ENCODE results near the gene NUMBL. TPM values are rescaled to one million over a fixed set of nuclear protein-coding genes. Genes with fewer than 3 reads are reported as not detected.

Gene NUMBL
- total RNA-seq, 1 experiment from 2014 or later: 33.8 TPM

GRCh38 chr19:40683437-40683836, 7.0 kb downstream of the NUMBL start:
- peak overlapping the region; percentile 96 for H3K27ac ChIP-seq (ENCODE audit: low read length)
- H3K36me3 ChIP-seq (ENCODE audit: insufficient read depth, low read length): peaks cover 55% of the 10 kb centered on the region

DNA sequence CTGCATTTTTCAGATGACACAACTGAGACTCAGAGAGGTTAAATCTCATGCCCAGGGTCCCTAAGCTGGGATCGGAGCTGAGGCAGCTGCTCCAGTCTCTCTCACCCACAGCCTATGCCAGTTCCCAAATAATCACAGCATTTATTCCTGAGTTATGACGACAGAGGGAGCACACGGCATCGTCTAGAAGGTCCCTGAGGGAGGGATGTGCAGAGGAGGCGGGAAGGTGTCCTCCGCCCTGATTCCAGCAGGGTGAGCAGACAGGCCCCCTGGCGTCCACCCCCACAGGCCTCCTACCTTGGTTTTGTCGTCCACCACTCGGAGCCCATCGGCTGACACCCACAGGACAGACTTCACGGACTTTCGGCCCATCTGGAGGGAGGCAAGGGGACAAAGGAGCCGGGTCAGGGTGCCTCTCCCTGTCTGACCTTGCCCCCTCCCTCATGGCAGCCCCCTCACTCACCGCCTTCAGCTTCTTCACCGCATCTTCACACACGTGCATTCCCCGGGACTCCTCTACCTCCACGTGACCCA, 8.0 kb downstream of the NUMBL start:
- Histone ChIP-seq H3K9me2 (replicated peaks; ENCODE audit: insufficient read depth, low read length) (no peaks in the 10 kb centered on the region), H3K4me2 (ENCODE audit: low read depth, low read length, poor library complexity, severe bottlenecking) (peak overlapping the region; percentile 85), H3K4me1 (ENCODE audit: low read length) (peaks cover 71% of the 10 kb centered on the region), H4K20me1 (ENCODE audit: insufficient read depth, low read depth, low read length) (no peaks in the 10 kb centered on the region), H2AFZ (ENCODE audit: low read length) (no peak overlapping the region), H3K79me2 (ENCODE audit: low read length) (peaks cover 19% of the 10 kb centered on the region), H3K4me3 (ENCODE audit: low read length) (peak overlapping the region; percentile 57), H3K9me3 (ENCODE audit: low read length) (no peaks in the 10 kb centered on the region), H3K27ac (ENCODE audit: low read length) (peak overlapping the region; percentile 96), H3K9ac (ENCODE audit: low read length) (peak overlapping the region; percentile 68), H3K36me3 (ENCODE audit: insufficient read depth, low read length) (peaks cover 65% of the 10 kb centered on the region), H3K27me3 (ENCODE audit: low read length) (no peaks in the 10 kb centered on the region)
- DNase-seq: no peak

More at GRCh38 chr19:40683437-40683836, 7.0 kb downstream of the NUMBL start:
- DNase-seq: peak; percentile 66
- Histone ChIP-seq H3K4me2 (ENCODE audit: low read depth, low read length, poor library complexity, severe bottlenecking) (peak overlapping the region; percentile 85), H3K4me3 (ENCODE audit: low read length) (peak overlapping the region; percentile 57), H3K79me2 (ENCODE audit: low read length) (peaks cover 28% of the 10 kb centered on the region), H3K9ac (ENCODE audit: low read length) (peak overlapping the region; percentile 68), H3K27me3 (ENCODE audit: low read length) (no peaks in the 10 kb centered on the region), H2AFZ (ENCODE audit: low read length) (no peak overlapping the region), H3K9me3 (ENCODE audit: low read length) (no peaks in the 10 kb centered on the region), H4K20me1 (ENCODE audit: insufficient read depth, low read depth, low read length) (peaks cover 6% of the 10 kb centered on the region; the same call in 1 of the 2 replicates), H3K9me2 (replicated peaks; ENCODE audit: insufficient read depth, low read length) (no peaks in the 10 kb centered on the region), H3K4me1 (ENCODE audit: low read length) (peaks cover 78% of the 10 kb centered on the region)

DNA sequence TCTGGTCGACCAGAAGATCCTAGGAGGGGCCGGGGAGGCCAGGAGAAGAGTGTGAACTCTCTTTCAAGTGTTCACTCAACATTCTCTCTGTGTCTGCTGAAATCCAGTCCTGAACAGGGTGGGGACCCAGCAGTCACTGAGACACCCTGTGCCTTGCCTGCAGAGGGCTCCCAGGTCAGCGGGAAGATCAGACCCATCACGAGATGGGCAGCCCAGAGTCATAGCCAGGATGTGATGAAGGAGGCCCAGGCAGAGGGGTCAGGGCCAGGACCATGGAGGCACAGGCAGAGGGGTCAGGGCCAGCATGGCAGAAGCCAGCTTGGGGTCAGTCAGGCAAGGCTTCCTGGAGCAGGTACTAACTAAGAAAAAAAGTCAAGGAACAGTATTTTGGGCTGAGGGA, 9.4 kb downstream of the NUMBL start:
- Histone ChIP-seq H4K20me1 (ENCODE audit: insufficient read depth, low read depth, low read length) (no peaks in the 10 kb centered on the region), H3K9me2 (replicated peaks; ENCODE audit: insufficient read depth, low read length) (no peaks in the 10 kb centered on the region), H3K27ac (ENCODE audit: low read length) (peak overlapping the region; percentile 57), H3K9me3 (ENCODE audit: low read length) (no peaks in the 10 kb centered on the region), H3K4me3 (ENCODE audit: low read length) (no peak overlapping the region), H3K4me1 (ENCODE audit: low read length) (peaks cover 59% of the 10 kb centered on the region), H3K4me2 (ENCODE audit: low read depth, low read length, poor library complexity, severe bottlenecking) (no peak overlapping the region), H3K36me3 (ENCODE audit: insufficient read depth, low read length) (peaks cover 64% of the 10 kb centered on the region), H3K27me3 (ENCODE audit: low read length) (no peaks in the 10 kb centered on the region), H3K9ac (ENCODE audit: low read length) (no peak overlapping the region), H3K79me2 (ENCODE audit: low read length) (peaks cover 9% of the 10 kb centered on the region), H2AFZ (ENCODE audit: low read length) (no peak overlapping the region)
- no peak for DNase-seq

DNA sequence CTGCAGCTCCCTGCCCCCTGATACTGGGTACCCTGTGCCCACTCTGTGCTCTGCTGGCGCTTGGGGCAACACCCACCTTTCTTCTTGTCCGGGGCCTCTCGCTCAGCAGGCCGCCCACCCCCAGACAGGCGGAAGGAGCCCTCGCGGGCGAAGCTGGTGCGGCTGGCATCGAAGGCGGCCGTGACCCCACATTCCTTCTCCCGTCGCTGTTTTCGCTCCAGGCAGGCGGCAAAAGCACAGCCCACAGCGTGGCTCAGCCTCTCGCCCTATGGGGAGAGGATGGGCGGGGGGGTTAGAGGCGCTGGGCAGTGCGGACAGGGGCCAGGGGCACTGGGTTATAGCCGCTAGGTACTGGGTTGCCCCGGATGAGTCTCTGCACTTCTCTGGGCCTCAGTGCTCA, 13.3 kb downstream of the NUMBL start:
- H3K9me2 ChIP-seq (replicated peaks; ENCODE audit: insufficient read depth, low read length): no peaks in the 10 kb centered on the region
- no peaks in the 10 kb centered on the region for H3K9me3 ChIP-seq (ENCODE audit: low read length)
- 0 out of 2 replicates have a peak, but pooled peaks cover 4% of the 10 kb centered on the region for H4K20me1 ChIP-seq (ENCODE audit: insufficient read depth, low read depth, low read length)
- peaks cover 2% of the 10 kb centered on the region; the same call in 1 of the 2 replicates for H3K79me2 ChIP-seq (ENCODE audit: low read length)
- H2AFZ ChIP-seq (ENCODE audit: low read length): no peak overlapping the region
- H3K9ac ChIP-seq (ENCODE audit: low read length): no peak overlapping the region
- no peak overlapping the region for H3K4me3 ChIP-seq (ENCODE audit: low read length)
- no peak for DNase-seq
- H3K4me2 ChIP-seq (ENCODE audit: low read depth, low read length, poor library complexity, severe bottlenecking): no peak overlapping the region
- peaks cover 70% of the 10 kb centered on the region for H3K36me3 ChIP-seq (ENCODE audit: insufficient read depth, low read length)
- H3K4me1 ChIP-seq (ENCODE audit: low read length): peaks cover 21% of the 10 kb centered on the region
- H3K27me3 ChIP-seq (ENCODE audit: low read length): no peaks in the 10 kb centered on the region
- H3K27ac ChIP-seq (ENCODE audit: low read length): no peak overlapping the region

GRCh38 chr19:40674291-40674690, 16.2 kb downstream of the NUMBL start:
- H3K36me3 ChIP-seq (ENCODE audit: insufficient read depth, low read length): peaks cover 73% of the 10 kb centered on the region
- H3K9me2 ChIP-seq (replicated peaks; ENCODE audit: insufficient read depth, low read length): no peaks in the 10 kb centered on the region
- no peak overlapping the region for H3K4me2 ChIP-seq (ENCODE audit: low read depth, low read length, poor library complexity, severe bottlenecking)
- peaks cover 11% of the 10 kb centered on the region for H3K4me1 ChIP-seq (ENCODE audit: low read length)
- H3K27ac ChIP-seq (ENCODE audit: low read length): no peak overlapping the region
- 0 out of 2 replicates have a peak, but pooled peaks cover 4% of the 10 kb centered on the region for H4K20me1 ChIP-seq (ENCODE audit: insufficient read depth, low read depth, low read length)
- H3K4me3 ChIP-seq (ENCODE audit: low read length): no peak overlapping the region
- no peak overlapping the region for H3K9ac ChIP-seq (ENCODE audit: low read length)
- no peak for DNase-seq
- H2AFZ ChIP-seq (ENCODE audit: low read length): no peak overlapping the region
- H3K27me3 ChIP-seq (ENCODE audit: low read length): no peaks in the 10 kb centered on the region
- H3K79me2 ChIP-seq (ENCODE audit: low read length): no peaks in the 10 kb centered on the region
- H3K9me3 ChIP-seq (ENCODE audit: low read length): no peaks in the 10 kb centered on the region

DNA sequence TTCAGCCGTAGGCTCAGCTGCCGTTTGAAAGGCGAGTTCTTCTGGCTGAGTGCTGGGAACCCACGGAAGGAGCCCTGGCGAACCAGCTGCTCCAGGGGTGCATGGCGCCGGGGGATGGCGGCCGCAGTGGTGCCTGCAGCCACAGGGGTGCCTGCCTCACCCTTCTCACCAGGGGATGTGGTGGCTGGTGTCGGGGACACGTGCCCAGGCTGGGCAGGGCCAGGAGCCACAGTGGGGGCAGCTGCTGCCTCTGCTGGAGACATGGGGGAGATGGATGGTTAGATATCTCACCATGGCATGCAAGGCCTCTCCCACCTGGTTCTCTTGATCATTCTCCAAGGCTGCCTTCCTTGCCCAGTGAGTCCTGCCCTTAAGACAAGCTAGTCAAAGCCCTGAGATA, 17.1 kb downstream of the NUMBL start:
- peaks cover 75% of the 10 kb centered on the region for H3K36me3 ChIP-seq (ENCODE audit: insufficient read depth, low read length)
- no peaks in the 10 kb centered on the region for H3K9me3 ChIP-seq (ENCODE audit: low read length)
- no peaks in the 10 kb centered on the region for H3K79me2 ChIP-seq (ENCODE audit: low read length)
- no peaks in the 10 kb centered on the region for H3K27me3 ChIP-seq (ENCODE audit: low read length)
- no peaks in the 10 kb centered on the region for H3K9me2 ChIP-seq (replicated peaks; ENCODE audit: insufficient read depth, low read length)
- no peak for DNase-seq
- H3K4me1 ChIP-seq (ENCODE audit: low read length): peaks cover 2% of the 10 kb centered on the region
- no peak overlapping the region for H3K4me2 ChIP-seq (ENCODE audit: low read depth, low read length, poor library complexity, severe bottlenecking)
- H4K20me1 ChIP-seq (ENCODE audit: insufficient read depth, low read depth, low read length): 0 out of 2 replicates have a peak, but pooled peaks cover 4% of the 10 kb centered on the region
- no peak overlapping the region for H3K4me3 ChIP-seq (ENCODE audit: low read length)
- no peak overlapping the region for H3K9ac ChIP-seq (ENCODE audit: low read length)
- H3K27ac ChIP-seq (ENCODE audit: low read length): no peak overlapping the region
- H2AFZ ChIP-seq (ENCODE audit: low read length): no peak overlapping the region

GRCh38 chr19:40672573-40673299, 17.7 kb downstream of the NUMBL start:
- Histone ChIP-seq H3K4me3 (ENCODE audit: low read length) (no peak overlapping the region), H3K9ac (ENCODE audit: low read length) (no peak overlapping the region), H3K36me3 (ENCODE audit: insufficient read depth, low read length) (peaks cover 73% of the 10 kb centered on the region)

DNA sequence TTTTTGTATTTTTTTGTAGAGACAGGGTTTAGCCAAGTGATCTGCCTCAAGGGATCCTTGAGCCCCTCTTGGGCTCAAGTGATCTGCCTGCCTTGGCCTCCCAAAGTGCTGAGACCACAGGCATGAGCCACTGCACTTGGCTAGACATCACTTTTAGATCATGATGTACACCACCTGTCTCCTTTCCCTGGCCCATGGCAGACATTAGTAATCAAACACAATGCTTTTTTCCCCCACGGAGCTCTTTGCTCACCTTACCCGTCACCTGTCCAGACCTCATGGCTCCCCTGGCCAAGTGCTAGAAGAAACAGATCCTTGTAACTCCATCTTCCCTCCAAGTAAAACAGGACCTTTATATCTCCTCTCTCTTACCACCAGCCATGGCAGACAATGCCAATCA, 18.4 kb downstream of the NUMBL start:
- H3K4me3 ChIP-seq (ENCODE audit: low read length): no peak overlapping the region
- peaks cover 67% of the 10 kb centered on the region for H3K36me3 ChIP-seq (ENCODE audit: insufficient read depth, low read length)
- H3K27me3 ChIP-seq (ENCODE audit: low read length): no peaks in the 10 kb centered on the region

More at GRCh38 chr19:40672573-40673299, 17.7 kb downstream of the NUMBL start:
- Histone ChIP-seq H3K27ac (ENCODE audit: low read length) (no peak overlapping the region), H3K4me1 (ENCODE audit: low read length) (no peaks in the 10 kb centered on the region), H3K79me2 (ENCODE audit: low read length) (no peaks in the 10 kb centered on the region), H2AFZ (ENCODE audit: low read length) (no peak overlapping the region), H3K4me2 (ENCODE audit: low read depth, low read length, poor library complexity, severe bottlenecking) (no peak overlapping the region), H3K27me3 (ENCODE audit: low read length) (no peaks in the 10 kb centered on the region), H4K20me1 (ENCODE audit: insufficient read depth, low read depth, low read length) (0 out of 2 replicates have a peak, but pooled peaks cover 4% of the 10 kb centered on the region), H3K9me3 (ENCODE audit: low read length) (no peaks in the 10 kb centered on the region), H3K9me2 (replicated peaks; ENCODE audit: insufficient read depth, low read length) (no peaks in the 10 kb centered on the region)
- DNase-seq: no peak

More for the DNA sequence above, 18.4 kb downstream of the NUMBL start:
- Histone ChIP-seq H4K20me1 (ENCODE audit: insufficient read depth, low read depth, low read length) (0 out of 2 replicates have a peak, but pooled peaks cover 4% of the 10 kb centered on the region), H3K79me2 (ENCODE audit: low read length) (no peaks in the 10 kb centered on the region), H3K4me1 (ENCODE audit: low read length) (no peaks in the 10 kb centered on the region), H3K27ac (ENCODE audit: low read length) (no peak overlapping the region), H3K4me2 (ENCODE audit: low read depth, low read length, poor library complexity, severe bottlenecking) (no peak overlapping the region), H3K9me2 (replicated peaks; ENCODE audit: insufficient read depth, low read length) (no peaks in the 10 kb centered on the region), H3K9ac (ENCODE audit: low read length) (no peak overlapping the region), H3K9me3 (ENCODE audit: low read length) (no peaks in the 10 kb centered on the region), H2AFZ (ENCODE audit: low read length) (no peak overlapping the region)
- DNase-seq: no peak

All from Karpas-422 (cell line).